Hematopoietic multipotent progenitor cell treated with erythropoietin and hydrocortisone succinate and interleukin-3 and kit ligand, for 6 days (in vitro differentiated cells): ENCODE data around the gene FAM193A.
"Not testable (repeated sequence)": the region's sequence is repeated elsewhere in the genome, so short reads cannot be mapped to it uniquely, and the experiment has no call there.

Experiments used
- DNase-seq: peaks from one replicate; pipeline ENCODE4 v3.0.0-alpha.2; 2015

FAM193A gene

GRCh38 chr4:2733844-2734574, 197.6 kb downstream of the FAM193A start:
- DNase-seq = no peak

- DNase-seq = no peak
These were observed 198.2 kb downstream of the FAM193A start for GRCh38 chr4:2734612-2735011.

- DNase-seq = no peak
These were observed 199.4 kb downstream of the FAM193A start for GRCh38 chr4:2735869-2736268.

- DNase-seq = not testable (repeated sequence)
These were observed 201.8 kb downstream of the FAM193A start for GRCh38 chr4:2738296-2738695.

GRCh38 chr4:2741626-2742025, 205.2 kb downstream of the FAM193A start:
- DNase-seq = no peak

GRCh38 chr4:2742081-2742822, 205.8 kb downstream of the FAM193A start:
- no peak for DNase-seq

- DNase-seq = no peak
These were observed 206.5 kb downstream of the FAM193A start for GRCh38 chr4:2742823-2743517.

- no peak for DNase-seq
These were observed 207.3 kb downstream of the FAM193A start for GRCh38 chr4:2743518-2744445.

GRCh38 chr4:2744576-2745270, 208.3 kb downstream of the FAM193A start:
- DNase-seq = no peak

GRCh38 chr4:2745516-2745915, 209.1 kb downstream of the FAM193A start:
- DNase-seq = no peak

GRCh38 chr4:2745981-2746806, 209.7 kb downstream of the FAM193A start:
- DNase-seq = no peak

- DNase-seq = no peak
These were observed 210.6 kb downstream of the FAM193A start for GRCh38 chr4:2746891-2747695.

- peak; percentile 63 for DNase-seq
These were observed 214.5 kb downstream of the FAM193A start for GRCh38 chr4:2750719-2751605.

- no peak for DNase-seq
These were observed 217.0 kb downstream of the FAM193A start for GRCh38 chr4:2753436-2753835.

- no peak for DNase-seq
These were observed 218.7 kb downstream of the FAM193A start for GRCh38 chr4:2754848-2755819.

GRCh38 chr4:2755821-2756690, 219.6 kb downstream of the FAM193A start, which contains the start of gene TNIP2:
TNIP2 (minus strand) TSS chr4:2756336; CDS start chr4:2756289, 47 bp downstream.
- DNase-seq = peak; percentile 87
